Stimulated activated CD4-positive, alpha-beta T cell treated with anti-CD3 and anti-CD28 coated beads, Interleukin-2, amount 100 ng/mL, for 48 hours (primary cell): Measurements from ENCODE around the gene BNC2.
"Not testable (repeated sequence)": the region's sequence is repeated elsewhere in the genome, so short reads cannot be mapped to it uniquely, and the experiment has no call there.

Experiments
- DNase-seq, 2 donors: peaks; one replicate each; pipeline ENCODE4 v3.0.0-alpha.2; 2020

Gene BNC2

GRCh38 chr9:16484180-16484579, 386.3 kb downstream of the BNC2 start:
- DNase-seq: no peak

- DNase-seq: no peak
Measured at GRCh38 chr9:16482764-16483163, 387.7 kb downstream of the BNC2 start.

GRCh38 chr9:16480584-16480983, 389.9 kb downstream of the BNC2 start:
- not testable (repeated sequence) for DNase-seq

GRCh38 chr9:16475996-16476395, 394.5 kb downstream of the BNC2 start:
- DNase-seq: no peak

- DNase-seq: no peak
Measured at GRCh38 chr9:16475257-16475656, 395.2 kb downstream of the BNC2 start.

- no peak for DNase-seq
Measured at GRCh38 chr9:16469184-16469583, 401.3 kb downstream of the BNC2 start.

GRCh38 chr9:16461851-16462250, 408.6 kb downstream of the BNC2 start:
- no peak for DNase-seq

GRCh38 chr9:16461137-16461840, 409.2 kb downstream of the BNC2 start:
- DNase-seq: no peak

GRCh38 chr9:16460696-16461095, 409.8 kb downstream of the BNC2 start:
- no peak for DNase-seq

- DNase-seq: no peak
Measured at GRCh38 chr9:16459421-16460148, 410.9 kb downstream of the BNC2 start.

- DNase-seq: no peak
Measured at GRCh38 chr9:16458696-16459420, 411.6 kb downstream of the BNC2 start.

- DNase-seq: no peak
Measured at GRCh38 chr9:16455842-16456241, 414.6 kb downstream of the BNC2 start.

GRCh38 chr9:16453390-16453789, 417.1 kb downstream of the BNC2 start:
- no peak for DNase-seq

- no peak for DNase-seq
Measured at GRCh38 chr9:16450578-16450977, 419.9 kb downstream of the BNC2 start.

- DNase-seq: no peak
Measured at GRCh38 chr9:16450043-16450442, 420.4 kb downstream of the BNC2 start.

- DNase-seq: no peak
Measured at GRCh38 chr9:16449076-16449730, 421.3 kb downstream of the BNC2 start.

- DNase-seq: no peak
Measured at GRCh38 chr9:16447946-16448345, 422.5 kb downstream of the BNC2 start.

- no peak for DNase-seq
Measured at GRCh38 chr9:16446636-16447035, 423.8 kb downstream of the BNC2 start.

GRCh38 chr9:16445141-16445920, 425.1 kb downstream of the BNC2 start:
- no peak for DNase-seq

GRCh38 chr9:16442622-16443021, 427.8 kb downstream of the BNC2 start:
- no peak for DNase-seq

- DNase-seq: no peak
Measured at GRCh38 chr9:16441791-16442190, 428.7 kb downstream of the BNC2 start.

GRCh38 chr9:16438831-16439230, 431.6 kb downstream of the BNC2 start:
- DNase-seq: not testable (repeated sequence)

- DNase-seq: no peak
Measured at GRCh38 chr9:16436545-16436944, 433.9 kb downstream of the BNC2 start.
